Pancreas (tissue), 10 donors: ENCODE results near the gene ARNT2. TPM values are rescaled to one million over a fixed set of nuclear protein-coding genes. Genes with fewer than 3 reads are reported as not detected.
"Not testable (repeated sequence)": the region's sequence is repeated elsewhere in the genome, so short reads cannot be mapped to it uniquely, and the experiment has no call there.

Source experiments
- ATAC-seq, 4 donors: fragments of 200-7000 bp; cut with Tn5 transposase; one replicate each; pipeline versions ENCODE4 v1.8.0 to v1.9.1; 2020; ENCODE audit warnings: mild to moderate bottlenecking in 4 of 4, moderate library complexity in 4 of 4
- DNase-seq, 6 donors: peaks; one replicate each; pipeline ENCODE4 v3.0.0-alpha.2; 2020
- FAIRE-seq: peaks from 2 replicates; lab custom pipeline; 2012; peaks lifted over from hg19 to GRCh38; lab: Jason Lieb, UNC
- H3K27ac ChIP-seq, 4 donors: fragments of 200-600 bp; sonication (generic); 1 replicate in 3 of 4; 2 replicates in 1 of 4; pipeline versions ENCODE4 v1.5.0 to v1.8.0; 2020
- H3K27me3 ChIP-seq, 4 donors: fragments of 200-600 bp; one replicate each; pipeline ENCODE4 v1.8.0; 2021
- H3K36me3 ChIP-seq, 3 donors: fragments of 200-600 bp; sonication (generic) in 1 of 3; one replicate each; pipeline versions ENCODE4 v1.5.0 to v1.8.0; 2020 to 2021
- H3K4me1 ChIP-seq, 3 donors: fragments of 200-600 bp; one replicate each; pipeline ENCODE4 v1.8.0; 2021
- H3K4me3 ChIP-seq, 4 donors: fragments of 200-600 bp; sonication (generic) in 2 of 4; one replicate each; pipeline versions ENCODE4 v1.5.0 to v1.8.0; 2020 to 2021
- H3K9me3 ChIP-seq, 4 donors: fragments of 200-600 bp; one replicate each; pipeline ENCODE4 v1.8.0; 2021
- WGBS, 2 donors: extraction: QIAGEN DNeasy Blood & Tissue Kit; methylation state at CpG; one replicate each; pipeline ENCODE4 v1.1.7; 2013; 5-methylcytosine and 5-hydroxymethylcytosine counted together
- intact Hi-C, 3 donors: fragments of 100-400 bp; cut with DNase I; formaldehyde crosslinking; loops; one replicate each; pipeline versions ENCODE4 v1.11.1 to v1.14.2; 2022
- polyA plus RNA-seq, 2 donors: library from polyadenylated mRNA; stranded (reverse); fragments of 200-250 nt; gene quantifications; one replicate each; pipeline ENCODE4 v1.2.3, GENCODE V29; 2013
- total RNA-seq, 6 donors: library from RNA; stranded (reverse); fragmentation: NEBNext Ultra II Directional in 4 of 6; extraction: Animal tissue kit (Norgen Biotek cat#: 25700) in 4 of 6; gene quantifications; one replicate each; pipeline versions ENCODE4 v1.2.1 to v1.2.4, GENCODE V29; 2021 to 2023
- TF ChIP-seq, protein P1 (sequence below), 4 donors: fragments of 200-600 bp; sonication (generic) in 3 of 4; IDR thresholded peaks; one replicate each; pipeline versions ENCODE4 v1.5.0 to v1.8.0; 2021; ENCODE audit warnings: antibody characterized with exemption in 4 of 4
- donor health status: healthy with polysubstance abuse.
- donor health status: DM: no; HTN: no; CAD: no; lungs with moderate emphysema.
- donor health status: DM: no; HTN: no; CAD: no.
- donor health status: control.
- donor health status: control.
- donor health status: Bipolar disorder and iron deficiency.
- donor health status: DM: yes; HTN: yes; CAD: no.
- donor health status: DM: no; HTN: no; CAD: no.
- donor health status: DM: no; HTN: no; CAD: no.
- donor health status: DM: yes; HTN: yes; CAD: no.

Gene ARNT2
- total and polyA plus RNA-seq, 8 donors, result 2.1 to 18.1 (median 5.4) TPM

DNA sequence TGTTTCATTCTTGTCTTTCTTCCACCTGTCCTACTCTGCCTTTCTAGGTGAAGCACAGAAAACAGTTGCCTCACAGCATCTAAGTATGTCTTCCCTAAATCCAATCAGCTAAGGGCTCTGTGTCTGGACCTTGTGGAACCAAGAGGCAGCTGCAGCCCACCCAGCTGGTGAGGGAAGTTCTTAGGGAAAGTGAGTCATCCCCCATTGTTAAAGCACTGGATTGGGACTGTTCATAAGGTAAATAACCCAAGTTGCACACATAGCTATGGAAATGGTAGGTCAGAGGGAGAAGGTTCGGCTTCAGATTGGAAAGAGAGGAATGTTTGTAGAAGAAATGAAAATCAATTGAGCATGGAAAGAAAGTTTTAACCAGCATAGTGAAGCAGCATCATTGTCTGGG, 18.0 kb upstream of the ARNT2 start:
- 72 to 83% methylated on average over 1 of the region's 1 CpG for WGBS, 2 donors
- intact Hi-C loops, result no loop called here
- Histone ChIP-seq H3K27ac (no peak overlapping the region), H3K27me3 (no peaks in the 10 kb centered on the region), H3K36me3 (no peaks in the 10 kb centered on the region), H3K4me3 (no peak overlapping the region), H3K9me3 (no peaks in the 10 kb centered on the region), H3K4me1 (no peaks in the 10 kb centered on the region)
- ATAC-seq (no peak), DNase-seq (no peak), FAIRE-seq (no peak)
- TF ChIP-seq, protein P1, sequence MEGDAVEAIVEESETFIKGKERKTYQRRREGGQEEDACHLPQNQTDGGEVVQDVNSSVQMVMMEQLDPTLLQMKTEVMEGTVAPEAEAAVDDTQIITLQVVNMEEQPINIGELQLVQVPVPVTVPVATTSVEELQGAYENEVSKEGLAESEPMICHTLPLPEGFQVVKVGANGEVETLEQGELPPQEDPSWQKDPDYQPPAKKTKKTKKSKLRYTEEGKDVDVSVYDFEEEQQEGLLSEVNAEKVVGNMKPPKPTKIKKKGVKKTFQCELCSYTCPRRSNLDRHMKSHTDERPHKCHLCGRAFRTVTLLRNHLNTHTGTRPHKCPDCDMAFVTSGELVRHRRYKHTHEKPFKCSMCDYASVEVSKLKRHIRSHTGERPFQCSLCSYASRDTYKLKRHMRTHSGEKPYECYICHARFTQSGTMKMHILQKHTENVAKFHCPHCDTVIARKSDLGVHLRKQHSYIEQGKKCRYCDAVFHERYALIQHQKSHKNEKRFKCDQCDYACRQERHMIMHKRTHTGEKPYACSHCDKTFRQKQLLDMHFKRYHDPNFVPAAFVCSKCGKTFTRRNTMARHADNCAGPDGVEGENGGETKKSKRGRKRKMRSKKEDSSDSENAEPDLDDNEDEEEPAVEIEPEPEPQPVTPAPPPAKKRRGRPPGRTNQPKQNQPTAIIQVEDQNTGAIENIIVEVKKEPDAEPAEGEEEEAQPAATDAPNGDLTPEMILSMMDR (IDR thresholded peaks at IDR 0.05), result no peak

GRCh38 chr15:80388326-80388725, 15.9 kb upstream of the ARNT2 start:
- no peaks in the 10 kb centered on the region for H3K9me3 ChIP-seq
- FAIRE-seq, result no peak
- no peak for ATAC-seq

GRCh38 chr15:80389370-80389769, 14.8 kb upstream of the ARNT2 start:
- no peaks in the 10 kb centered on the region for H3K9me3 ChIP-seq
- intact Hi-C loops, result no loop called here
- TF ChIP-seq, protein P1 (IDR thresholded peaks at IDR 0.05), result no peak
- no peaks in the 10 kb centered on the region for H3K4me1 ChIP-seq
- no peak for FAIRE-seq
- H3K27ac ChIP-seq, result no peak overlapping the region
- no peaks in the 10 kb centered on the region for H3K36me3 ChIP-seq
- no peak overlapping the region for H3K4me3 ChIP-seq
- no peak for ATAC-seq
- 61 to 62% methylated on average over 1 of the region's 1 CpG for WGBS, 2 donors
- no peak for DNase-seq
- no peaks in the 10 kb centered on the region for H3K27me3 ChIP-seq

More at GRCh38 chr15:80388326-80388725, 15.9 kb upstream of the ARNT2 start:
- WGBS, 2 donors, result 76 to 82% methylated on average over 3 of the region's 3 CpGs
- intact Hi-C loops, result no loop called here
- no peak overlapping the region for H3K4me3 ChIP-seq
- H3K4me1 ChIP-seq, result no peaks in the 10 kb centered on the region
- no peak overlapping the region for H3K27ac ChIP-seq
- no peaks in the 10 kb centered on the region for H3K36me3 ChIP-seq
- H3K27me3 ChIP-seq, result no peaks in the 10 kb centered on the region
- no peak for DNase-seq
- TF ChIP-seq, protein P1 (IDR thresholded peaks at IDR 0.05), result no peak

GRCh38 chr15:80390942-80391341, 13.2 kb upstream of the ARNT2 start:
- H3K4me3 ChIP-seq, ATAC-seq, H3K27ac ChIP-seq, FAIRE-seq, H3K27me3 ChIP-seq, H3K4me1 ChIP-seq, H3K9me3 ChIP-seq, DNase-seq, intact Hi-C loops, H3K36me3 ChIP-seq: not testable (repeated sequence)
- 92 to 94% methylated on average over 1 of the region's 1 CpG for WGBS, 2 donors

DNA sequence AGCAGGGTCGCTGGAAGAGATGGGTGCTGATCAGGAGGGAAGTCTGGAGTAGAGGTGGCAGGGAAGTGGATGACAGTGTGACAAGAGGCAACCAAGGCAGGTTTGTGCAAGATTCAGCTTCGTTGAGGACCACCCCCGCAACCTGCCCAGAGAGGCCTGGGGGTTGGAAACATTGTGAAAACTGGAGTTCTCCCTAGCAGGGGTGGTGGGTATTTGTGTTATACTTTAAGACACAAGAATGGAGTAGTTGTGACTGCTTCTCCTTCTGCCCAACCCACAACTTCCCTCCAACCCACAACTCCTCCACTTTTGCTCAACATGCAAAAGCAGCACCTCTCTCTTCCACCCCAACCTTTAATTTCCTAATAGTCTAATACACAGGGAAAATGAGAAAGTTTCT, 8.6 kb upstream of the ARNT2 start:
- Histone ChIP-seq H3K4me3 (no peak overlapping the region), H3K27ac (no peak overlapping the region), H3K9me3 (no peaks in the 10 kb centered on the region), H3K27me3 (no peaks in the 10 kb centered on the region), H3K36me3 (no peaks in the 10 kb centered on the region), H3K4me1 (peaks cover 0 to 3% (median 0%) of the 10 kb centered on the region in 3 donors)
- no peak for FAIRE-seq
- no peak for ATAC-seq
- intact Hi-C loops, result no loop called here
- TF ChIP-seq, protein P1 (IDR thresholded peaks at IDR 0.05), result no peak
- no peak for DNase-seq
- WGBS, 2 donors, result 84 to 91% methylated on average over 3 of the region's 3 CpGs
